ENCODE data around the gene LMOD2.
"Not testable (repeated sequence)": the region's sequence is repeated elsewhere in the genome, so short reads cannot be mapped to it uniquely, and the experiment has no call there.

LMOD2 gene
- total RNA-seq, result 0 to 0.19 (median 0) reads per million in 3 experiments

- no peak for DNase-seq
These were observed at the start of gene LMOD2 for GRCh38 chr7:123655614-123656013. TSS of gene LMOD2 (plus strand) at chr7:123655866. CDS start at chr7:123655964, 98 bp downstream.

GRCh38 chr7:123607423-123607975, 48.2 kb upstream of the LMOD2 start:
- DNase-seq, result no peak

GRCh38 chr7:123608991-123609882, 46.4 kb upstream of the LMOD2 start:
- DNase-seq, result no peak

- no peak for DNase-seq
These were observed 45.8 kb upstream of the LMOD2 start for GRCh38 chr7:123609883-123610239.

- DNase-seq, result no peak
These were observed 43.6 kb upstream of the LMOD2 start for GRCh38 chr7:123612024-123612423.

- no peak for DNase-seq
These were observed 40.3 kb upstream of the LMOD2 start for GRCh38 chr7:123615344-123615743.

GRCh38 chr7:123616223-123616622, 39.4 kb upstream of the LMOD2 start:
- DNase-seq, result no peak

GRCh38 chr7:123621707-123622106, 34.0 kb upstream of the LMOD2 start:
- DNase-seq, result no peak

GRCh38 chr7:123622660-123623386, 32.8 kb upstream of the LMOD2 start:
- DNase-seq, result no peak

- DNase-seq, result peak; percentile 24
These were observed 31.0 kb upstream of the LMOD2 start for GRCh38 chr7:123624527-123625183.

GRCh38 chr7:123625254-123625653, 30.4 kb upstream of the LMOD2 start:
- no peak for DNase-seq

- no peak for DNase-seq
These were observed 27.8 kb upstream of the LMOD2 start for GRCh38 chr7:123627851-123628250.

- DNase-seq, result no peak
These were observed 26.8 kb upstream of the LMOD2 start for GRCh38 chr7:123628829-123629228.

- DNase-seq, result no peak
These were observed 26.4 kb upstream of the LMOD2 start for GRCh38 chr7:123629281-123629680.

GRCh38 chr7:123632808-123633207, 22.9 kb upstream of the LMOD2 start:
- DNase-seq, result no peak

- no peak for DNase-seq
These were observed 22.1 kb upstream of the LMOD2 start for GRCh38 chr7:123633553-123633952.

- not testable (repeated sequence) for DNase-seq
These were observed 21.6 kb upstream of the LMOD2 start for GRCh38 chr7:123634011-123634573.

GRCh38 chr7:123635551-123636359, 19.9 kb upstream of the LMOD2 start:
- DNase-seq, result no peak

GRCh38 chr7:123637203-123637602, 18.5 kb upstream of the LMOD2 start:
- DNase-seq, result no peak

- DNase-seq, result no peak
These were observed 17.8 kb upstream of the LMOD2 start for GRCh38 chr7:123637878-123638277.

- DNase-seq, result no peak
These were observed 16.0 kb upstream of the LMOD2 start for GRCh38 chr7:123639631-123640030.

GRCh38 chr7:123640583-123640982, 15.1 kb upstream of the LMOD2 start:
- DNase-seq, result no peak
